Measurements from ENCODE around the gene APIP.

APIP gene

DNA sequence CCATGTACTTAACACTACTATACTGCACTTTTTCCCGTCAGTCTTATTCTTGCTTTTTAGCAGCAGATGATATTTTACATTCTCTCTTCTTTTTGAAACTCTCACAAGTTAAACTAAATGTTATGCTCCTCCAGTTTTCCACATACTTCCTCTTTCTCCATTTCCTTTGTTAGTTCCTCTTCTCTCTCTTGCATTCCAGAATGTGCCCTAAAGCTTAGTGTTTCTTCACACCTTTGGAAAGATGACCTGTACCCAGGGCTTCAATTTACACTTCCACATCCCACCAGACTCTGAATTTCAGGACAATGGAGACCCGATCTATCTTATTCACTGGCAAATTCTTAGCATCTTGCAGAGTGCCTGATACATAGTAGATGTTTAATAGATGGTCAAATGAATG, 51.8 kb downstream of the APIP start:
- TF ChIP-seq, protein P1, sequence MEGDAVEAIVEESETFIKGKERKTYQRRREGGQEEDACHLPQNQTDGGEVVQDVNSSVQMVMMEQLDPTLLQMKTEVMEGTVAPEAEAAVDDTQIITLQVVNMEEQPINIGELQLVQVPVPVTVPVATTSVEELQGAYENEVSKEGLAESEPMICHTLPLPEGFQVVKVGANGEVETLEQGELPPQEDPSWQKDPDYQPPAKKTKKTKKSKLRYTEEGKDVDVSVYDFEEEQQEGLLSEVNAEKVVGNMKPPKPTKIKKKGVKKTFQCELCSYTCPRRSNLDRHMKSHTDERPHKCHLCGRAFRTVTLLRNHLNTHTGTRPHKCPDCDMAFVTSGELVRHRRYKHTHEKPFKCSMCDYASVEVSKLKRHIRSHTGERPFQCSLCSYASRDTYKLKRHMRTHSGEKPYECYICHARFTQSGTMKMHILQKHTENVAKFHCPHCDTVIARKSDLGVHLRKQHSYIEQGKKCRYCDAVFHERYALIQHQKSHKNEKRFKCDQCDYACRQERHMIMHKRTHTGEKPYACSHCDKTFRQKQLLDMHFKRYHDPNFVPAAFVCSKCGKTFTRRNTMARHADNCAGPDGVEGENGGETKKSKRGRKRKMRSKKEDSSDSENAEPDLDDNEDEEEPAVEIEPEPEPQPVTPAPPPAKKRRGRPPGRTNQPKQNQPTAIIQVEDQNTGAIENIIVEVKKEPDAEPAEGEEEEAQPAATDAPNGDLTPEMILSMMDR (conservative IDR thresholded peaks at IDR 0.05): no peak
- H3K27ac ChIP-seq: no peak overlapping the region

DNA sequence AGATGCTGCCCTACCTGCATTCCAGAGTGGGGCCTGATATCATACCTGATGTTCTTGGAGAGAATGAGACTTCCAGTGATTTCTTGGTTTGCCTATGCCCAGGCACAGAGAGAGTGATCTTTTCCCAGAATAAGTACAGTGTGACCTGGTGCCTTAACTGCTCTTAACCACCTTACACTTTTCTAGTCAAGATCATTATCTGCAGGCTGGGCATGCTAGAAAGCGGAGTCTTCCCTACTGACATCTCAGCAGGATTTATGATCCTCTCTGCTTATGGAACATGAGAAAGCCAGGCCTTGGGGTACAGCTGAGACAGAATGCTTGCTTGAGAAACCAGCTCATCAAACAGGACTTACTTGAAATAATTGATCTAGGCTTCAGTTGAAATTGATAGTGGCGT, 53.1 kb downstream of the APIP start:
- TF ChIP-seq, protein P1 (conservative IDR thresholded peaks at IDR 0.05): no peak
- H3K27ac ChIP-seq: no peak overlapping the region

DNA sequence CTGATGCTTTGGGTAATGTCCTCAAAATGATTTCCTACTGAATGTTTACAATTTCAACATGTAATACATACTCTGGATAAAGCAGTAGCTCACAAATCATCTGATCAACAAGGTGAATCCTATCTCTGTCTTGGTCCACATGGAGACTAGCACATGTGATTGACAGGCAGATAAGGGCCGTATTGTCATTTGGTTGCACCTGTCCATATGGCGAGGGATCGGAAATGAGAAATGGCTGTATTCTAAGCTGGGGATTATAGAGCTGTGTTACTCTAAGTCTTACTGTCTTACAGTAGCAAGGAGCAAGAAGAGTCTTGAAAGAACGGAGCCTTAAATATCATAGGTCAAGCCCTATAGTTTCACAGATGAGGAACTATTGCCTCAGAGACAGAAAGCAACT, 55.7 kb downstream of the APIP start:
- TF ChIP-seq, protein P1 (conservative IDR thresholded peaks at IDR 0.05): no peak
- no peak overlapping the region for H3K27ac ChIP-seq

DNA sequence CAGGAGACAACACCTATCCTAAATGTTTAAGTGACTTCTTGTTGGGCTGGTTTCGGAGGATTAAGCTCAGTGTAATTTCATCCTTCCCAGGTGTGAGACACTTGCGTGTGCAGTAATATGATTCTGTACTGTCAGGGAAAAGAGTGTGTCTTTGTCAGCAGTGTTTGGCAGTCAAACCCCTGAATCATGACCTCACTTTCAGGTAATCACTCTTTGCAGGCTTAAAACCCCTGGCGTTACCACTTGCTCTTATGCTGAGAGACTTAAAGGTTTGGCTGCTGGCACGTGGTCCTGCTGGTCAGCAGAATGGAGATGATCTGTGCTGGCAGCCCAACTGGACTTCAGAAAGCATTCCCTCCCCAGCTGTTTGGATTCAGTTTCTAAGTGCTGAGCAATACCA, 56.1 kb downstream of the APIP start:
- H3K27ac ChIP-seq: no peak overlapping the region
- TF ChIP-seq, protein P1 (conservative IDR thresholded peaks at IDR 0.05): no peak

DNA sequence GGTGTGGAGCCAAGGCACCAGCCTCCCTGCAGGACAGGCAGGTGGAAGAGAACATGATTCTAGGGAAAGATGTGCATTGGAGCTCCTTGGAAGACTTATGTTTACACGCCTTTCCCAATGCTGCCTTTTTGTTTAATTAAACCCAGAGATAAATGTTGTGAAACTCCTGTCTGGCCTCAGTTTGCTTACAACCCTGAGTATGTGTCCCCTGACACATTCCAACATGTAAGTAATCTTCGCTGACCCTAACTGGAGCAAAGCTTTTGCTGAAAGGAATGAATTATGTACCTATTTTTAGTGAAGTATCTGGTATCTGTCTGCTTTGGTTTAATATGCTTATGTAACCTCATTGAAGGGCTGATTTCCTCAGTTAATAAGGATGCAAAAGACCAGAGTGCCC, 56.7 kb downstream of the APIP start:
- TF ChIP-seq, protein P1 (conservative IDR thresholded peaks at IDR 0.05): no peak
- no peak overlapping the region for H3K27ac ChIP-seq

DNA sequence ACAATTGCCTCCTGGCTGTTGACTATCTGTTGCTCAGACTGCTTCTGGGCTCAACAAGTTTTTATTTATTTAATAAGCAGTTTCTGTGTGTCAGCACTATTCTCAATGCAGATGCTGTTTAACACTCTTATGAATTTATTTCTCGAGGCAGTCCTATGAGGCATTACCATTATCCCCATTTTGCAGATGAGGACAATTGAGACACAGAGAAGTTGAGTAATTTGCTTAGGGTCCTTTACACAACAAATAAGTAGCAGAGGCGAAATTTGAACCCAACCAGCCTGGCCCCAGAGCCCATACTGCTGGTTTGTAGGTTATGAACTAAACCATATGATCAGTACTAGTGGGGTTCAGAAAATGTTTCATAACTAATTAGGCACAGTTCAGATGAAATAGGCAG, 58.7 kb downstream of the APIP start:
- H3K27ac ChIP-seq: no peak overlapping the region
- TF ChIP-seq, protein P1 (conservative IDR thresholded peaks at IDR 0.05): no peak

DNA sequence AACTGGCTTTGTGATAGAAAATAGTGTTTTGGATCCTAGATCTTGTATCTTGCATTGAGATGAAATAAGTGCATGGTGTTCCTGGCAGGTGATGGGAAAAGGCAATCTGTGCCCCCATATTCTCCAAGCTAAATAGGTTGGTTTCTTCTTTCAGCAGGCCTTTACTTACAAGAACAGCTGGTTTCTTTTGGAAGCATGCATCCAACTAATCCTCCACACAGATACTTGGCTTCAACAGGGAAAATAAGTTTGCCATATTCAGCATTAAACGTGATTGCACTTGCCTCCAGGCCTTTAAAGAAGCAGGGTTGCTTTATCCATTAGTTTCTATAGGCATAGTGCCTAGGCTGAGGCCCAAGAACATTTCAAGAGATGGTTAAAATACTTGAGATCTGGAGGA, 59.9 kb downstream of the APIP start:
- no peak overlapping the region for H3K27ac ChIP-seq
- TF ChIP-seq, protein P1 (conservative IDR thresholded peaks at IDR 0.05): no peak

DNA sequence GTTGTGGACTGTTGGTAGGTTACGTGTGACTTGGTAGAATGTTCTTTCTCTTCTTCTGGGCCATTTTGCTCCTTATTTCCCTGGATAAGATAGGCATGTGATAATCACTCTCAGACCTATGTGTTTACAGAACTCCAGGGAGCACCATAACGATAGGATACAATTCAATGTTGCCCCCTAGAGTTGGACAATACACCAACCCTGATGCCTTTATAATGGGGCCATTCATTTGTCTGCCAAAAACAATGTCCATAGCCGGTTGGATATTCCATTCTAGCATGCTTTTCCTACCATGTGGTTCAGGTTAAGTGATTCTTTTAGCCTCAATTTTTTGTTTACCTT, 60.5 kb downstream of the APIP start:
- TF ChIP-seq, protein P1 (conservative IDR thresholded peaks at IDR 0.05): no peak
- H3K27ac ChIP-seq: no peak overlapping the region

Data from VCaP (cell line).